ENCODE data around the gene RIC8A.

DNA sequence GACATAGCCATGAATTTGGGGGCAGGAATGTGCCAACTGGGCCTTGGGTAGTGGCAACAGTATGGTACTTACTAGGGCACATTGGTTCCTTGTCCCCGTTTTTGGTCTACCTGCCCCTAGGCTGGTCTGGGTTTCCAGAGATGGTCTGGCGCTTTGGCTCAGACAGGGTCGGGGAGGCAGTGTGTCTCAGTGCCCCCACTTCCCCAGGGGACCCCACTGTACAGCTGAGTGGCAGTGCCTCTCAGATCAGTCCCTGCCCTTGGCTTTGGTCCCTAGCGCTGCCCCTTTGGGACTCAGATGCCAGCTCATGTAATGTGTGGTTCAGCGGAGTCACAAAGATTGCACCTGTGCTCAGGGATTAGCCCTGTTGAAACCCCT, 3.3 kb downstream of the RIC8A start:
- TF ChIP-seq, protein P1, sequence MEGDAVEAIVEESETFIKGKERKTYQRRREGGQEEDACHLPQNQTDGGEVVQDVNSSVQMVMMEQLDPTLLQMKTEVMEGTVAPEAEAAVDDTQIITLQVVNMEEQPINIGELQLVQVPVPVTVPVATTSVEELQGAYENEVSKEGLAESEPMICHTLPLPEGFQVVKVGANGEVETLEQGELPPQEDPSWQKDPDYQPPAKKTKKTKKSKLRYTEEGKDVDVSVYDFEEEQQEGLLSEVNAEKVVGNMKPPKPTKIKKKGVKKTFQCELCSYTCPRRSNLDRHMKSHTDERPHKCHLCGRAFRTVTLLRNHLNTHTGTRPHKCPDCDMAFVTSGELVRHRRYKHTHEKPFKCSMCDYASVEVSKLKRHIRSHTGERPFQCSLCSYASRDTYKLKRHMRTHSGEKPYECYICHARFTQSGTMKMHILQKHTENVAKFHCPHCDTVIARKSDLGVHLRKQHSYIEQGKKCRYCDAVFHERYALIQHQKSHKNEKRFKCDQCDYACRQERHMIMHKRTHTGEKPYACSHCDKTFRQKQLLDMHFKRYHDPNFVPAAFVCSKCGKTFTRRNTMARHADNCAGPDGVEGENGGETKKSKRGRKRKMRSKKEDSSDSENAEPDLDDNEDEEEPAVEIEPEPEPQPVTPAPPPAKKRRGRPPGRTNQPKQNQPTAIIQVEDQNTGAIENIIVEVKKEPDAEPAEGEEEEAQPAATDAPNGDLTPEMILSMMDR (conservative IDR thresholded peaks at IDR 0.05): no peak
- no peak for TF ChIP-seq ZFX (IDR thresholded peaks at IDR 0.05)

All from C4-2B (cell line).